Measurements from ENCODE around the gene KIF25.

GRCh38 chr6:167949121-167949684 is 48.3 kb upstream of the KIF25 start:
- TF ChIP-seq CTCF (conservative IDR thresholded peaks at IDR 0.05; ENCODE audit: low read depth, low read length) (no peak), EZH2 (IDR thresholded peaks at IDR 0.05; ENCODE audit: borderline replicate concordance, low read depth, low read length, poor library complexity, severe bottlenecking) (no peak)
